Esophagus muscularis mucosa (tissue), 4 donors: ENCODE measurements around the gene IER5. TPM values are rescaled to one million over a fixed set of nuclear protein-coding genes. Genes with fewer than 3 reads are reported as not detected.
A peak's percentile ranks its signal among the peaks of the same experiment; 100 is the strongest.
"Not testable (repeated sequence)": the region's sequence is repeated elsewhere in the genome, so short reads cannot be mapped to it uniquely, and the experiment has no call there.

ENCODE experiments used
- DNase-seq: peaks from one replicate; pipeline ENCODE4 v3.0.0-alpha.2; 2017; ENCODE audit errors: extremely low spot score
- H3K27ac ChIP-seq, 4 donors: fragments of 200-600 bp; sonication (generic); replicated peaks in 1 of 4; 1 replicate in 3 of 4; 2 replicates in 1 of 4; pipeline ENCODE4 v1.5.1; 2016 to 2019; ENCODE audit warnings: mild to moderate bottlenecking in 1 of 4
- H3K27me3 ChIP-seq, 4 donors: fragments of 200-600 bp; sonication (generic); one replicate each; pipeline versions ENCODE4 v1.5.1 to v1.6.0; 2016 to 2019
- H3K36me3 ChIP-seq, 4 donors: fragments of 200-600 bp; sonication (generic); one replicate each; pipeline ENCODE4 v1.5.1; 2016 to 2019
- H3K4me1 ChIP-seq, 4 donors: fragments of 200-600 bp; sonication (generic); one replicate each; pipeline ENCODE4 v1.5.1; 2016 to 2019
- H3K4me3 ChIP-seq, 4 donors: fragments of 200-600 bp; sonication (generic); 1 replicate in 2 of 4; 2 replicates in 2 of 4; pipeline ENCODE4 v1.5.1; 2016 to 2019; ENCODE audit warnings: mild to moderate bottlenecking in 4 of 4, moderate library complexity in 1 of 4
- H3K9me3 ChIP-seq, 4 donors: fragments of 200-600 bp; sonication (generic); 1 replicate in 3 of 4; 2 replicates in 1 of 4; pipeline ENCODE4 v1.5.1; 2016 to 2019
- EP300 ChIP-seq: sonication (generic); formaldehyde crosslinking; IDR thresholded peaks from one replicate; pipeline ENCODE4 v1.6.1; 2017; ENCODE audit warnings: antibody characterized with exemption
- POLR2A ChIP-seq: fragments of 450-650 bp; IDR thresholded peaks from one replicate; pipeline ENCODE4 v1.6.1; 2017; ENCODE audit warnings: antibody characterized with exemption, moderate library complexity, mild to moderate bottlenecking, low read depth
- POLR2AphosphoS5 ChIP-seq, 2 donors: sonication (generic); formaldehyde crosslinking; IDR thresholded peaks; one replicate each; pipeline ENCODE4 v1.6.1; 2017; ENCODE audit warnings: antibody characterized with exemption in 2 of 2
- WGBS: methylation state at CpG from one replicate; pipeline ENCODE4 v1.1.5; 2018; 5-methylcytosine and 5-hydroxymethylcytosine counted together
- intact Hi-C: fragments of 100-400 bp; cut with DNase I; formaldehyde crosslinking; loops from one replicate; pipeline ENCODE4 v1.15.1; 2023
- total RNA-seq, 4 donors: library from RNA; depleted of rRNA; stranded (reverse); fragments of >200 nt; gene quantifications; one replicate each; pipeline versions ENCODE4 v1.1.0 to v1.2.1, GENCODE V29; 2016
- TF ChIP-seq, protein P1 (sequence below), 3 experiments: fragments of 200-600 bp in 2 of 3; fragments of 450-650 bp in 1 of 3; sonication (generic) in 2 of 3; IDR thresholded peaks; one replicate each; pipeline ENCODE4 v1.5.1; 2017 to 2019; ENCODE audit warnings: antibody characterized with exemption in 3 of 3, mild to moderate bottlenecking in 2 of 3, moderate library complexity in 1 of 3

IER5 gene
- 10 to 100 TPM; 14.5 to 22.0 (median 16.7) TPM for total RNA-seq

DNA sequence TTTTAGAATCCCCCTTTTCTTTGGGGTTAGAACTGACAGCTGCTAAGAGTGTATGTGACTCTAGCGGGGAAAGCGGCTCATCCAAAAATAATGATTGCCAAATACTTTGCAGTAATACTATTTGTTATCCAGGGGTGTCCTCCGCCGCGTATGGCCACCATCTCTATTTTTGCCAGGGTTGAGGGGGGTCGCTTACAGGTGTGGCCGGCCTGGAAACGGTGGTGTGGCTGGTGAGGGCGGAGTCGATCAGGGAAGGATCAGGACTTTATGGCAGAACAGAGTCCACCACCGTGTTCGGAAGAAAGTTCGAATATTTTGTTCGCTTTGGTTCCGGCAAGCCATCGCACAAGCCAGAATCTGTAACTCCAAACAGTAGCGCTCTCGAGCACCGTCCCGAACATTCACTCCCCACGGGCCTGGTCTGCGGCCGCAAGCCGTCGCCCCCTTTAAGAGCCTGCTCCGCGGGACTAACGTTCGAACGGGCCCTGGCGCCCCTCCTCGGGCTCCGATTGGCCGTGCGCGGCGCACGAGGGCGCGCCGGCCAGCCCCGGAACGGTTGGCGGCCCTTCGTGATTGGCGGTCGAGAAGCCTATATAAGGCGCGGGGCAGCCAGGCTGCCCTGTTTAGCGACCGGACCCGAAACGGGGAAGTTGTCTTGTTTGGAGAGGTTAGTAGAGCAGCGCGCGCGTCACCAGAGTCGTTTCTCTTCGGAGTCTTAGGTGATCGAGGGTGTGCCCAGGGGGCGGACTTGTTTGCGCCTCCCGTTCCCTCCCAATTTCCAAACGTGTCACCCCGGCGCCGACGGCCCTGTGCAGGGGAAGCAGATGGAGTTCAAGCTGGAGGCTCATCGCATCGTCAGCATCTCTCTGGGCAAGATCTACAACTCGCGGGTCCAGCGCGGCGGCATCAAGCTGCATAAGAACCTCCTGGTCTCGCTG lies at the start of gene IER5:
TSS of gene IER5 (plus strand) at position 622 of the 938 bp plus-strand sequence. CDS start at position 825, 203 bp downstream.
- H3K27ac ChIP-seq = peak within 1 kb of the TSS; percentile 93 to 98 (median 98)
- 9% methylated on average over 30 of the region's 76 CpGs for WGBS
- DNase-seq = peak; percentile 99
- intact Hi-C loops = loop anchor here (1.0 to 5.0 kb wide), 2 partner anchors 17 to 51 kb away; no protein-coding TSS in a partner anchor
- H3K9me3 ChIP-seq = no peaks in the 10 kb centered on the region
- no peaks in the 10 kb centered on the region for H3K27me3 ChIP-seq
- peaks cover 0 to 5% (median 0%) of the 10 kb centered on the region in 4 donors for H3K36me3 ChIP-seq
- peak within 1 kb of the TSS; percentile 81 to 98 (median 90) for H3K4me3 ChIP-seq
- peaks cover 35 to 39% (median 37%) of the 10 kb centered on the region in 4 donors for H3K4me1 ChIP-seq
- no peak for TF ChIP-seq EP300
- peak; percentile 99 for TF ChIP-seq POLR2A
- peak; percentile 99 to 100 for TF ChIP-seq POLR2AphosphoS5 (IDR thresholded peaks at IDR 0.05)

DNA sequence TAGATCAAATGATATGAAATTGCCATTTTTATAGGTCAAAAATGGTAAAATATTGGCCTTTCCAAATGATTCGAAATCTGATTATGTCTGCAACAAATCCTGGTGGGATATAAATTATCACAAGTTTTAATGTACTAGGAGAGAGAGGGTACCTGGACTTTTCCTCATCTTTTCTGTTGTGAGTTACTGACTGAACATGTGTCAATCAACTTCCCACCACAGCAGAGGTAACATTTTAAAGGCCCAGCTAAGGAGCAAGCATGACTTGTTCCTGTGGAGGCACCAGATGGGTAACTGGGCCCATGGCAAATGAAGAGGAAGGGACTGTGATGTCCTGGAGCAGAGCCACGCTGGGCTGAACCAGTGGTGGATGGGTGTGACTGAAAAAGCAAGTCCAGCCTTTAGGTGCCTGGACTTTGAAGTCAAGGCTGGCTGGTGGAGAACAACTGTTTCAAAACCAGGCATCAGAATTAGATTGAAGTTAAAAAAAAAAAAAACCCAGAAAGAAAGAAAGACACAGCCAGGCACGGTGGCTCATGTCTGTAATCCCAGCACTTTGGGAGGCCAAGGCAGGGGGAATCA lies 48.1 kb upstream of the IER5 start:
- WGBS = 84% methylated on average over 3 of the region's 3 CpGs
- Histone ChIP-seq H3K4me1 (peaks cover 5 to 50% (median 34%) of the 10 kb centered on the region in 4 donors), H3K27ac (no peak overlapping the region), H3K4me3 (no peak overlapping the region), H3K9me3 (no peaks in the 10 kb centered on the region), H3K27me3 (no peaks in the 10 kb centered on the region), H3K36me3 (peaks cover 0 to 11% (median 4%) of the 10 kb centered on the region in 4 donors)
- TF ChIP-seq POLR2A (no peak), POLR2AphosphoS5 (IDR thresholded peaks at IDR 0.05) (no peak), EP300 (no peak)
- TF ChIP-seq, protein P1, sequence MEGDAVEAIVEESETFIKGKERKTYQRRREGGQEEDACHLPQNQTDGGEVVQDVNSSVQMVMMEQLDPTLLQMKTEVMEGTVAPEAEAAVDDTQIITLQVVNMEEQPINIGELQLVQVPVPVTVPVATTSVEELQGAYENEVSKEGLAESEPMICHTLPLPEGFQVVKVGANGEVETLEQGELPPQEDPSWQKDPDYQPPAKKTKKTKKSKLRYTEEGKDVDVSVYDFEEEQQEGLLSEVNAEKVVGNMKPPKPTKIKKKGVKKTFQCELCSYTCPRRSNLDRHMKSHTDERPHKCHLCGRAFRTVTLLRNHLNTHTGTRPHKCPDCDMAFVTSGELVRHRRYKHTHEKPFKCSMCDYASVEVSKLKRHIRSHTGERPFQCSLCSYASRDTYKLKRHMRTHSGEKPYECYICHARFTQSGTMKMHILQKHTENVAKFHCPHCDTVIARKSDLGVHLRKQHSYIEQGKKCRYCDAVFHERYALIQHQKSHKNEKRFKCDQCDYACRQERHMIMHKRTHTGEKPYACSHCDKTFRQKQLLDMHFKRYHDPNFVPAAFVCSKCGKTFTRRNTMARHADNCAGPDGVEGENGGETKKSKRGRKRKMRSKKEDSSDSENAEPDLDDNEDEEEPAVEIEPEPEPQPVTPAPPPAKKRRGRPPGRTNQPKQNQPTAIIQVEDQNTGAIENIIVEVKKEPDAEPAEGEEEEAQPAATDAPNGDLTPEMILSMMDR (IDR thresholded peaks at IDR 0.05) = no peak
- intact Hi-C loops = no loop called here
- DNase-seq = no peak

DNA sequence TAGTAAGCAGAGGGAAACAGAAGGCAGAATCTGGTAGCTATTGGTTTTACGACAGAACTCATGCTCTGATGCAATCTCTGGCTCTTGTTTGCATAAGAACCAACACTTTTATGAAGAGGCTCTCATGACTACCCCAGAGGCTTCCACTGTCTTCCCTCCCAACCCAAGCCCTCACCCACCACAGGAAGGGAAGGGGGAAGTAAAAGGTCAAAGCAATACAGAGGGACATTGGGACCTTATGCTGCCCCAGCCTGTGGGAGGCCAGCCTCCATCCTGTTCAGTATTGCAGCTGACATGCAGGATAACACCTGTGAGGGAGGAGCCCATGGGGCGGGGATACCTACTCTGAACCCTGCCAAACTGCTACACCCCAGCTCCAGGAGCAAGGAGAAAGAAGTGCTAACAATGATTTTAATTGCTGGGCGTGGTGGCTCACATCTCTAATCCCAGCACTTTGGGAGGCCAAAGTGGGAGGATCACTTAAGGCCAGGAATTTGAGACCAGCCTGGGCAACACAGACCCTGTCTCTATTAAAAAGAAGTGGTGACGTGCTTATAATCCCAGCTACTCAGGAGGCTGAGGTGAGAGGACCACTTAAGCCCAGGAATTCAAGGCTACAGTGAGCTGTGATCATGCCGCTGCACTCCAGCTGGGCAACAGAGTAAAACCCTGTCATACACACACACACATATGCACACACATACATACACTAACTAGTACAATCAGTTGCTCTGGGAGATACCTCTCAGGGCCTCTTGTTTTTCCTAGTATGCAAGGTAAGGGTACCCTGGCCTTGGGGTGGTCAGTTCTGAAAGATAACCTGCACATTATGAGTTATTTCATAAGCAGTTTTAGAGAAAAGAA lies 45.2 kb upstream of the IER5 start:
- no peak overlapping the region for H3K27ac ChIP-seq
- H3K9me3 ChIP-seq = no peaks in the 10 kb centered on the region
- H3K36me3 ChIP-seq = peaks cover 0 to 31% (median 11%) of the 10 kb centered on the region in 4 donors
- H3K27me3 ChIP-seq = no peaks in the 10 kb centered on the region
- intact Hi-C loops = no loop called here
- no peak for DNase-seq
- TF ChIP-seq POLR2AphosphoS5 (IDR thresholded peaks at IDR 0.05) (no peak), POLR2A (no peak), EP300 (no peak)
- TF ChIP-seq, protein P1 (IDR thresholded peaks at IDR 0.05) = no peak
- H3K4me1 ChIP-seq = peaks cover 5 to 25% (median 12%) of the 10 kb centered on the region in 4 donors
- WGBS = 80% methylated on average over 4 of the region's 5 CpGs
- H3K4me3 ChIP-seq = no peak overlapping the region

DNA sequence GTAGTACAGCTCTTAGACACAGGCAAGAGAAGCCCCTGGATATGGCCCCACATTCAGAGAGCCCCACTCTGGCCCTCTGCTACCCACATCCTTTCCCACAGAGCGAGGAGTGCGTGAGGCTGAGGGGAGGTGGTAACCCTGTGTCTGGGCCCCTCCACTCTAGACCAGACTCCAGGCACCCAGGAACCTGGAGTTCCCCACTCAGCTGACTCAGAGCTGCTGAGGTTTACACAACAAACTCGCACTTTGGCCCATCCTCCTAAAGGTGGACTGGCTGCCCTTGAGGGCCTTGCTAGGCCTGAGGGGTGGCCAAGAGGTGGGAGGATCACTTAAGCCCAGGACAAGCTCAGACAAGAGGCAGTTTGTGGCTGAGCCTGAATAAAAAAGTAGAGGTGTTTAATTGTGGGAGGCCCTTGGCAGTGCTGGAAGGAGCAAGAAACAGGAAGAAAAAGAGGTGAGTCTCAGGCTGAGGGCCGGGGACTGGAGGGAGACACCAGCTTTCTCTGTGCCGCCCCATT lies 44.0 kb upstream of the IER5 start:
- intact Hi-C loops = no loop called here
- TF ChIP-seq EP300 (no peak), POLR2AphosphoS5 (IDR thresholded peaks at IDR 0.05) (no peak), POLR2A (no peak)
- TF ChIP-seq, protein P1 (IDR thresholded peaks at IDR 0.05) = no peak
- 83% methylated on average over 5 of the region's 5 CpGs for WGBS
- Histone ChIP-seq H3K4me1 (peaks cover 5 to 14% (median 12%) of the 10 kb centered on the region in 4 donors), H3K27me3 (no peaks in the 10 kb centered on the region), H3K4me3 (no peak overlapping the region), H3K36me3 (peaks cover 0 to 24% (median 12%) of the 10 kb centered on the region in 4 donors), H3K9me3 (no peaks in the 10 kb centered on the region), H3K27ac (no peak overlapping the region)
- DNase-seq = no peak

DNA sequence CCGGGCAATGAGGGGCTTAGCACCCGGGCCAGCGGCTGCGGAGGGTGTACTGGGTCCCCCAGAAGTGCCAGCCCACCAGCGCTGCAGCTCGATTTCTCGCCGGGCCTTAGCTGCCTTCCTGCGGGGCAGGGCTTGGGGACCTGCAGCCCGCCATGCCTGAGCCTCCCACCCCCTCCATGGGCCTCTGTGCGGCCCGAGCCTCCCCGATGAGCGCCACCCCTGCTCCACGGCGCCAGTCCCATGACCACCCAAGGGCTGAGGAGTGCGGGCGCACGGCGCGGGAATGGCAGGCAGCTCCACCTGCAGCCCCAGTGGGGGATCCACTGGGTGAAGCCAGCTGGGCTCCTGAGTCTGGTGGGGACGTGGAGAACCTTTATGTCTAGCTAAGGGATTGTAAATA lies 42.6 kb upstream of the IER5 start:
- Histone ChIP-seq H3K4me1 (peaks cover 5 to 11% (median 9%) of the 10 kb centered on the region in 4 donors), H3K36me3 (peaks cover 0 to 30% (median 12%) of the 10 kb centered on the region in 4 donors)
- WGBS = 100% methylated on average over 4 of the region's 22 CpGs
- H3K4me3 ChIP-seq, intact Hi-C loops, H3K27ac ChIP-seq, H3K9me3 ChIP-seq, H3K27me3 ChIP-seq, DNase-seq: not testable (repeated sequence)
